ENCODE measurements around the gene ARMC9.

GRCh38 chr2:231318436-231318835 lies 120.0 kb downstream of the ARMC9 start:
- no peak for TF ChIP-seq CTCF (conservative IDR thresholded peaks at IDR 0.05; ENCODE audit: low read depth, low read length)
- no peak for TF ChIP-seq EZH2 (IDR thresholded peaks at IDR 0.05; ENCODE audit: low read length, unreplicated experiment)
- TF ChIP-seq EZH2phosphoT487 (IDR thresholded peaks at IDR 0.05; ENCODE audit: borderline replicate concordance, low read length) = no peak

All from PC-3 (cell line).